ENCODE data around the gene PPEF2. TPM values are rescaled to one million over a fixed set of nuclear protein-coding genes. Genes with fewer than 3 reads are reported as not detected.

The PPEF2 gene
- total RNA-seq = not detected in 2 replicates

GRCh38 chr4:75902352-75902751 is at the start of gene PPEF2:
PPEF2 (minus strand) TSS chr4:75902452; CDS start chr4:75896325, 6,127 bp downstream.

GRCh38 chr4:75940692-75941253 is 38.5 kb upstream of the PPEF2 start, which contains the start of gene NAAA:
NAAA (minus strand) TSS chr4:75941013; CDS start chr4:75940949, 64 bp downstream.

Other genes starting within 250 kb of the PPEF2 start
- 87.3 and 94.4 TPM in 2 replicates for gene G3BP2, start 229.0 kb downstream of the PPEF2 start, total RNA-seq
- gene USO1, start 177.9 kb downstream of the PPEF2 start, total RNA-seq = 70.0 and 74.5 TPM in 2 replicates
- 14.9 and 26.0 TPM in 2 replicates for gene NAAA, start 38.6 kb upstream of the PPEF2 start, total RNA-seq
- 23.4 and 28.5 TPM in 2 replicates for gene SDAD1, start 88.5 kb upstream of the PPEF2 start, total RNA-seq
- not detected in 2 replicates for gene CXCL9, start 105.1 kb upstream of the PPEF2 start, total RNA-seq
- not detected in 2 replicates for gene CXCL10, start 121.0 kb upstream of the PPEF2 start, total RNA-seq
- not detected in 2 replicates for gene CXCL11, start 133.6 kb upstream of the PPEF2 start, total RNA-seq
- not detected in 2 replicates for gene ART3, start 172.3 kb upstream of the PPEF2 start, total RNA-seq
- gene NUP54, start 245.9 kb upstream of the PPEF2 start, total RNA-seq = 23.0 and 30.6 TPM in 2 replicates

All from cardiac ventricle fibroblast (primary cell).